Measurements from ENCODE around the gene GPATCH1.

Gene GPATCH1

GRCh38 chr19:33066543-33066942, 14.4 kb upstream of the GPATCH1 start:
- H3K4me3 ChIP-seq (ENCODE audit: low read depth in 1 of 2, low read length in 2 of 2) = no peak overlapping the region
- no peak for DNase-seq
- H2AFZ ChIP-seq (ENCODE audit: low read depth, low read length) = no peak overlapping the region
- H3K4me2 ChIP-seq (ENCODE audit: insufficient read depth, low read length) = no peak overlapping the region
- TF ChIP-seq EZH2 (IDR thresholded peaks at IDR 0.05; ENCODE audit: borderline replicate concordance, low read depth, low read length, severe bottlenecking) (no peak), CTCF (IDR thresholded peaks at IDR 0.05; ENCODE audit: borderline replicate concordance, extremely low read depth, low read length, poor library complexity, severe bottlenecking) (no peak)
- H3K9me3 ChIP-seq (ENCODE audit: insufficient read depth, low read length, severe bottlenecking) = no peaks in the 10 kb centered on the region
- H3K27ac ChIP-seq (ENCODE audit: low read length) = no peak overlapping the region
- no peaks in the 10 kb centered on the region for H3K4me1 ChIP-seq (ENCODE audit: insufficient read depth, low read length)
- no peak overlapping the region for H3K9ac ChIP-seq (ENCODE audit: low read depth, low read length)
- no peak for ATAC-seq (ENCODE audit: insufficient read depth, low read depth)
- no peaks in the 10 kb centered on the region for H4K20me1 ChIP-seq (ENCODE audit: insufficient read depth, low read length)
- no peaks in the 10 kb centered on the region for H3K36me3 ChIP-seq (ENCODE audit: insufficient read depth, low read length)
- H3K79me2 ChIP-seq (ENCODE audit: insufficient read depth, low read length) = no peaks in the 10 kb centered on the region
- no peaks in the 10 kb centered on the region for H3K27me3 ChIP-seq (ENCODE audit: insufficient read depth, low read length, poor library complexity)

GRCh38 chr19:33067121-33067520, 13.9 kb upstream of the GPATCH1 start:
- no peak overlapping the region for H3K4me2 ChIP-seq (ENCODE audit: insufficient read depth, low read length)
- H4K20me1 ChIP-seq (ENCODE audit: insufficient read depth, low read length) = no peaks in the 10 kb centered on the region
- H3K27me3 ChIP-seq (ENCODE audit: insufficient read depth, low read length, poor library complexity) = no peaks in the 10 kb centered on the region
- H2AFZ ChIP-seq (ENCODE audit: low read depth, low read length) = no peak overlapping the region
- no peaks in the 10 kb centered on the region for H3K79me2 ChIP-seq (ENCODE audit: insufficient read depth, low read length)
- TF ChIP-seq EZH2 (IDR thresholded peaks at IDR 0.05; ENCODE audit: borderline replicate concordance, low read depth, low read length, severe bottlenecking) (no peak), CTCF (IDR thresholded peaks at IDR 0.05; ENCODE audit: borderline replicate concordance, extremely low read depth, low read length, poor library complexity, severe bottlenecking) (no peak)
- H3K36me3 ChIP-seq (ENCODE audit: insufficient read depth, low read length) = no peaks in the 10 kb centered on the region
- no peaks in the 10 kb centered on the region for H3K9me3 ChIP-seq (ENCODE audit: insufficient read depth, low read length, severe bottlenecking)
- H3K9ac ChIP-seq (ENCODE audit: low read depth, low read length) = no peak overlapping the region
- H3K4me3 ChIP-seq (ENCODE audit: low read depth in 1 of 2, low read length in 2 of 2) = no peak overlapping the region
- no peak for ATAC-seq (ENCODE audit: insufficient read depth, low read depth)
- DNase-seq = no peak
- no peak overlapping the region for H3K27ac ChIP-seq (ENCODE audit: low read length)
- H3K4me1 ChIP-seq (ENCODE audit: insufficient read depth, low read length) = no peaks in the 10 kb centered on the region

GRCh38 chr19:33071887-33072286, 9.1 kb upstream of the GPATCH1 start:
- Histone ChIP-seq H3K4me2 (ENCODE audit: insufficient read depth, low read length) (no peak overlapping the region), H2AFZ (ENCODE audit: low read depth, low read length) (no peak overlapping the region), H3K27me3 (ENCODE audit: insufficient read depth, low read length, poor library complexity) (no peaks in the 10 kb centered on the region), H3K36me3 (ENCODE audit: insufficient read depth, low read length) (no peaks in the 10 kb centered on the region), H3K79me2 (ENCODE audit: insufficient read depth, low read length) (no peaks in the 10 kb centered on the region), H3K4me1 (ENCODE audit: insufficient read depth, low read length) (no peaks in the 10 kb centered on the region), H3K9ac (ENCODE audit: low read depth, low read length) (no peak overlapping the region), H4K20me1 (ENCODE audit: insufficient read depth, low read length) (no peaks in the 10 kb centered on the region), H3K27ac (ENCODE audit: low read length) (no peak overlapping the region), H3K9me3 (ENCODE audit: insufficient read depth, low read length, severe bottlenecking) (no peaks in the 10 kb centered on the region), H3K4me3 (ENCODE audit: low read depth in 1 of 2, low read length in 2 of 2) (no peak overlapping the region)
- ATAC-seq (ENCODE audit: insufficient read depth, low read depth) = no peak
- no peak for DNase-seq
- TF ChIP-seq CTCF (IDR thresholded peaks at IDR 0.05; ENCODE audit: borderline replicate concordance, extremely low read depth, low read length, poor library complexity, severe bottlenecking) (no peak), EZH2 (IDR thresholded peaks at IDR 0.05; ENCODE audit: borderline replicate concordance, low read depth, low read length, severe bottlenecking) (no peak)

- H4K20me1 ChIP-seq (ENCODE audit: insufficient read depth, low read length) = no peaks in the 10 kb centered on the region
- H3K36me3 ChIP-seq (ENCODE audit: insufficient read depth, low read length) = no peaks in the 10 kb centered on the region
- no peaks in the 10 kb centered on the region for H3K9me3 ChIP-seq (ENCODE audit: insufficient read depth, low read length, severe bottlenecking)
- no peak for DNase-seq
- no peak overlapping the region for H3K4me3 ChIP-seq (ENCODE audit: low read depth in 1 of 2, low read length in 2 of 2)
- no peaks in the 10 kb centered on the region for H3K27me3 ChIP-seq (ENCODE audit: insufficient read depth, low read length, poor library complexity)
- TF ChIP-seq CTCF (IDR thresholded peaks at IDR 0.05; ENCODE audit: borderline replicate concordance, extremely low read depth, low read length, poor library complexity, severe bottlenecking) = no peak
- no peak for TF ChIP-seq EZH2 (IDR thresholded peaks at IDR 0.05; ENCODE audit: borderline replicate concordance, low read depth, low read length, severe bottlenecking)
- H3K4me1 ChIP-seq (ENCODE audit: insufficient read depth, low read length) = peaks cover 7% of the 10 kb centered on the region
- no peaks in the 10 kb centered on the region for H3K79me2 ChIP-seq (ENCODE audit: insufficient read depth, low read length)
- no peak for ATAC-seq (ENCODE audit: insufficient read depth, low read depth)
- no peak overlapping the region for H3K4me2 ChIP-seq (ENCODE audit: insufficient read depth, low read length)
- no peak overlapping the region for H2AFZ ChIP-seq (ENCODE audit: low read depth, low read length)
- no peak overlapping the region for H3K9ac ChIP-seq (ENCODE audit: low read depth, low read length)
- H3K27ac ChIP-seq (ENCODE audit: low read length) = no peak overlapping the region
Observed at GRCh38 chr19:33075519-33075918, 5.5 kb upstream of the GPATCH1 start.
